ENCODE results near the gene BFSP2.

The BFSP2 gene

GRCh38 chr3:133425898-133426297 is 26.0 kb downstream of the BFSP2 start:
- Histone ChIP-seq H3K9me2 (ENCODE audit: low read depth, low read length) (no peaks in the 10 kb centered on the region), H3K36me3 (ENCODE audit: insufficient read depth, low read length) (peaks cover 9% of the 10 kb centered on the region; the same call in 1 of the 2 replicates), H3F3A (ENCODE audit: insufficient read depth, low read length) (peaks cover 3% of the 10 kb centered on the region; the same call in 1 of the 2 replicates), H3K9ac (ENCODE audit: low read length) (no peak overlapping the region), H3K27me3 (ENCODE audit: insufficient read depth, low read length) (no peaks in the 10 kb centered on the region), H3K4me1 (ENCODE audit: insufficient read depth, low read length, severe bottlenecking) (peaks cover 29% of the 10 kb centered on the region), H4K20me1 (ENCODE audit: insufficient read depth, low read length) (no peaks in the 10 kb centered on the region), H2AFZ (ENCODE audit: low read length) (no peak overlapping the region), H3K79me2 (ENCODE audit: insufficient read depth, low read length) (no peaks in the 10 kb centered on the region), H3K4me3 (ENCODE audit: low read depth, low read length, poor library complexity, severe bottlenecking) (no peak overlapping the region), H3K9me3 (ENCODE audit: low read length) (no peaks in the 10 kb centered on the region), H3K4me2 (ENCODE audit: low read length) (no peak overlapping the region), H3K27ac (ENCODE audit: low read depth, low read length, poor library complexity, severe bottlenecking) (no peak overlapping the region)
- TF ChIP-seq EZH2 (IDR thresholded peaks at IDR 0.05; ENCODE audit: borderline replicate concordance, low read length): no peak
- no peak for TF ChIP-seq CTCF (IDR thresholded peaks at IDR 0.05; ENCODE audit: low read length)

GRCh38 chr3:133426721-133427120 is 26.9 kb downstream of the BFSP2 start:
- H3K4me2 ChIP-seq (ENCODE audit: low read length): no peak overlapping the region
- peaks cover 9% of the 10 kb centered on the region; the same call in 1 of the 2 replicates for H3K36me3 ChIP-seq (ENCODE audit: insufficient read depth, low read length)
- H3K4me3 ChIP-seq (ENCODE audit: low read depth, low read length, poor library complexity, severe bottlenecking): no peak overlapping the region
- peaks cover 3% of the 10 kb centered on the region; the same call in 1 of the 2 replicates for H3F3A ChIP-seq (ENCODE audit: insufficient read depth, low read length)
- H3K4me1 ChIP-seq (ENCODE audit: insufficient read depth, low read length, severe bottlenecking): peaks cover 29% of the 10 kb centered on the region
- no peak overlapping the region for H3K9ac ChIP-seq (ENCODE audit: low read length)
- H3K79me2 ChIP-seq (ENCODE audit: insufficient read depth, low read length): no peaks in the 10 kb centered on the region
- no peak overlapping the region for H2AFZ ChIP-seq (ENCODE audit: low read length)
- H3K27me3 ChIP-seq (ENCODE audit: insufficient read depth, low read length): no peaks in the 10 kb centered on the region
- H3K27ac ChIP-seq (ENCODE audit: low read depth, low read length, poor library complexity, severe bottlenecking): no peak overlapping the region
- no peaks in the 10 kb centered on the region for H3K9me3 ChIP-seq (ENCODE audit: low read length)
- H3K9me2 ChIP-seq (ENCODE audit: low read depth, low read length): no peaks in the 10 kb centered on the region
- H4K20me1 ChIP-seq (ENCODE audit: insufficient read depth, low read length): no peaks in the 10 kb centered on the region
- no peak for TF ChIP-seq CTCF (IDR thresholded peaks at IDR 0.05; ENCODE audit: low read length)
- TF ChIP-seq EZH2 (IDR thresholded peaks at IDR 0.05; ENCODE audit: borderline replicate concordance, low read length): no peak

GRCh38 chr3:133428552-133428951 is 28.7 kb downstream of the BFSP2 start:
- Histone ChIP-seq H3F3A (ENCODE audit: insufficient read depth, low read length) (peaks cover 3% of the 10 kb centered on the region; the same call in 1 of the 2 replicates), H3K4me1 (ENCODE audit: insufficient read depth, low read length, severe bottlenecking) (peaks cover 27% of the 10 kb centered on the region), H3K4me2 (ENCODE audit: low read length) (no peak overlapping the region), H3K27ac (ENCODE audit: low read depth, low read length, poor library complexity, severe bottlenecking) (no peak overlapping the region), H3K27me3 (ENCODE audit: insufficient read depth, low read length) (no peaks in the 10 kb centered on the region), H3K9ac (ENCODE audit: low read length) (no peak overlapping the region), H3K36me3 (ENCODE audit: insufficient read depth, low read length) (peaks cover 9% of the 10 kb centered on the region; the same call in 1 of the 2 replicates), H3K79me2 (ENCODE audit: insufficient read depth, low read length) (no peaks in the 10 kb centered on the region), H2AFZ (ENCODE audit: low read length) (no peak overlapping the region), H3K9me2 (ENCODE audit: low read depth, low read length) (no peaks in the 10 kb centered on the region), H3K4me3 (ENCODE audit: low read depth, low read length, poor library complexity, severe bottlenecking) (no peak overlapping the region), H3K9me3 (ENCODE audit: low read length) (no peaks in the 10 kb centered on the region), H4K20me1 (ENCODE audit: insufficient read depth, low read length) (no peaks in the 10 kb centered on the region)
- TF ChIP-seq CTCF (IDR thresholded peaks at IDR 0.05; ENCODE audit: low read length) (no peak), EZH2 (IDR thresholded peaks at IDR 0.05; ENCODE audit: borderline replicate concordance, low read length) (no peak)
